IPS-18c (cell line): Measurements from ENCODE around the gene TRIP4.
A peak's percentile ranks its signal among the peaks of the same experiment; 100 is the strongest.

ENCODE experiments used
- H3K4me3 ChIP-seq: 2 replicates; pipeline ENCODE4 v1.7.0; 2013; ENCODE audit warnings: low read depth, mild to moderate bottlenecking, low read length, moderate library complexity; ENCODE audit not compliant: insufficient read depth
- H3K9me3 ChIP-seq: one replicate; pipeline ENCODE4 v1.6.1; 2013; ENCODE audit warnings: mild to moderate bottlenecking, low read length, moderate library complexity; ENCODE audit not compliant: control insufficient read depth, insufficient read depth

TRIP4 gene

DNA sequence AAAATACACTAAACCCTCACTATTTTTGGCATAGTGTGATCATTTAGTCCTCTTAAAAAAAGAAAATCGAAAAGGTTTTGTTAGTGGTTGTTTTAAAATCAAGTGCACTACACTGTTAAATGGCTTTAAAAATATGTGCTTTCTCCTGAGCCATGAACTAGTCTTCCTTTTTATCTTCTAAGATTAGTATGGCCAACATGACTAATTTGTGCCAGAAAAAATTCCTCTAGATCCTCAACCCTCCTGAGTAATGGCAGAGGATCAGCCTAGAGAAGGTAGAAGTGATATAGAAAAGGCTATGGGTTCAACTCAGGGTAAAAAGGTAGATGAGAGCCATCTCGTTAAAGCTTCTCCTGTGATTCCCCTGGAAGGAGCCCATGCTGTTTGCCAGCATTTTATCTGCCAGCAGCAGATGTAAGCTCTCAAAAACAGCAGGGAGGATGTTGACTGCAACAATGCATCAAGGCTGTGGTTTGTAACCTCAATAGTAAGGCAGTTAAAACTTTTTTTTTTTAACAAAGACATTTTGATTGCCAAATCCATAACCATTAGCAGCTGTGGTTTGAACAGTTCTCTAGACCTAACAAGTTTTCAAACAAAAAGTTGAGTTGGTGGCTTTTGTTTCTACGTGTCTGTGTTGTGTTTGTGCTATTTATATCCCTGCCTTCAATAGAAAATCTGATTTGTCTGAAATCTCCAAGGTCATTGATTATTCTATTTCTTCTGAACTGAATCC, 42.5 kb downstream of the TRIP4 start:
- Histone ChIP-seq H3K9me3 (no peaks in the 10 kb centered on the region), H3K4me3 (no peak overlapping the region)

DNA sequence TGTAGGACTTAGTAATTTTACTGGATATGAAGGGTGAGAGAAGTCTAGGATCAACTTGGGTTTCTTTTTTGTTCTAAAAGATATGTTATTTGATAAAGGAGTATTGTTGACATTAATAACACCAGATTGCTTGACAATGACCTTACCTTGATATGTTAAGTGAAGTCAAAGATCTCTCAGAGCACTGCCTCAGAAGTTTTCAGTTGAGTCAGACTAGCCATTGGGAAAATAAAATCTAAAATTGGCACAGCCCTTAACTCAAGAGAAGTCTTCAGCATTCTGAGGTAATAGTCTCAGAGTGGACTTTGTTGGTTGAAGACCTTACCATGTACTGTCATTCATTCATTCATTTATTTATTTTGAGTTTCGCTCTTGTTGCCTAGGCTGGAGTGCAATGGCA, 50.3 kb downstream of the TRIP4 start:
- Histone ChIP-seq H3K9me3 (no peaks in the 10 kb centered on the region), H3K4me3 (no peak overlapping the region)

DNA sequence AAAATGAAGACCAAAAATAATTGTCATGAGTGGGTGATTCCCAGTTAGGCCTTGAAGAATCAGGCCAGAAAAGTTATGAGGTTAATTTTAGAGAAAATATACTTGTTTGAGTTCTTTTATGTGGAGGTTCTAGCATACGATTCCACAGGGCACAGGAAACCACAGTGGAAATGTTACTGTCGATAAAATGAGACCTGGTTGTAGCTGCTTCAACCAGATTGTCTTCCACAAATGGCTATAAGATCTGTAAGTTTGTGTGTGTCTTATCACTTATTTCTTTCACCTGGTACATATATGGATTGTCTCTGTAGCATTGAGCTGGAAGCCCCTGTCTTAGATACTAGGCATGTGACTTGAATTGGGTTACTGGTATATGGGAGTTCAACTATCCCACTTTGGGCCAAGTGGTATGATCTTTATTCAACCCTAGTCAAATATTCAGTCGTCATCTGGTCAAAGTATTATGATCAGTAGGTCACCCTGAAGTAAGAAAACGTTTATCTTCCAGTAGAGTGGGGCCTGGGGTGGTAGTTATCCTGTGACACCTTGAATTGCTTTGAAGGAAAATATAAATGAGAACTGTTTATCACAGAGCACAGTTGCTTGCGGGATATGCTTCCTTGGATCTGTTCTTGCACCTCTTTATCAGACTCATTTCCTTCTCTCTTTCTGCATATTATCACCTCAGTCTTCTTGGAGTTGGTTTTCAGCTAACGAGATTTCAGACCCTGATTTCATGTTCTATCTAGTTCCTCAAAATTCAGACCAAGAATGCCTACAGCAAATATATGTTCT, 51.2 kb downstream of the TRIP4 start:
- Histone ChIP-seq H3K4me3 (no peak overlapping the region), H3K9me3 (no peaks in the 10 kb centered on the region)

DNA sequence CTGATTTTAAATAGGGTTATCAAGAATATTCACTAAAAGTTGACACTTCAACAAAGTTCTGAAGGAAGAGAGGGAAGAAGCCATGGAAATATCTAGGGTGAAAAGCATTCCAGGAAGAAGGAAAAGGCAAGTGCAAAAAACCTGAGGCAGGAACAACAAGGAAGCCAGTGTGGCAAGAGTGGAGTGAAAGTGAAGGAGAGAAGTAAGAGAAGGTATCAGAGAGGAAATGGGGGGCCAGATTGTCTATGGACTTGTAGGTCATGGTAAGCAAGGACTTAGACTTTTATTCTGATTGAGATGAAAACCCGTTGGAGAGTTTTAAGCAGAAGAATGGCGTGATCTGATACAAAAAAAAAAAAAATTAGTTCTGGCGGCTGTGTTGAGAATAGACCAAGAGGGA, 54.2 kb downstream of the TRIP4 start:
- Histone ChIP-seq H3K4me3 (no peak overlapping the region), H3K9me3 (no peaks in the 10 kb centered on the region)

DNA sequence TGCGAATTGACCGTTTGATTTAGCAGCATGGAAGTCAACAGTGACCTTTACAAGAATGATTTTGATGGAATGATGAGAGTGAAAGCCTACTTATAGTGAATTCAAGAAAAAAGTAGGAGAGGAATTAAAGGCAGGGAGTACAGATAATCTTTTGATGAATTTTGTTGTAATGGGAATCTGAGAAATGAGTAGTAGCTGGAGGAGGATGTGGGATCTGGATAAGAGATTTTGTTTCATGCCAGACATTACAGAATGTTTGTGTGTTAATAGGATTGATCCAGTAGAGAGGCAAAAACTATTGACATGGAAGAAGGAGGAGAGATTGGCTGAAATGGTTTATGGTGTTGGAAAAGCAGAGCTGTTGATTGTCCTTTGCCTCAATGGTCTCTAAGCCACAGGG, 55.4 kb downstream of the TRIP4 start:
- Histone ChIP-seq H3K9me3 (no peaks in the 10 kb centered on the region), H3K4me3 (no peak overlapping the region)

DNA sequence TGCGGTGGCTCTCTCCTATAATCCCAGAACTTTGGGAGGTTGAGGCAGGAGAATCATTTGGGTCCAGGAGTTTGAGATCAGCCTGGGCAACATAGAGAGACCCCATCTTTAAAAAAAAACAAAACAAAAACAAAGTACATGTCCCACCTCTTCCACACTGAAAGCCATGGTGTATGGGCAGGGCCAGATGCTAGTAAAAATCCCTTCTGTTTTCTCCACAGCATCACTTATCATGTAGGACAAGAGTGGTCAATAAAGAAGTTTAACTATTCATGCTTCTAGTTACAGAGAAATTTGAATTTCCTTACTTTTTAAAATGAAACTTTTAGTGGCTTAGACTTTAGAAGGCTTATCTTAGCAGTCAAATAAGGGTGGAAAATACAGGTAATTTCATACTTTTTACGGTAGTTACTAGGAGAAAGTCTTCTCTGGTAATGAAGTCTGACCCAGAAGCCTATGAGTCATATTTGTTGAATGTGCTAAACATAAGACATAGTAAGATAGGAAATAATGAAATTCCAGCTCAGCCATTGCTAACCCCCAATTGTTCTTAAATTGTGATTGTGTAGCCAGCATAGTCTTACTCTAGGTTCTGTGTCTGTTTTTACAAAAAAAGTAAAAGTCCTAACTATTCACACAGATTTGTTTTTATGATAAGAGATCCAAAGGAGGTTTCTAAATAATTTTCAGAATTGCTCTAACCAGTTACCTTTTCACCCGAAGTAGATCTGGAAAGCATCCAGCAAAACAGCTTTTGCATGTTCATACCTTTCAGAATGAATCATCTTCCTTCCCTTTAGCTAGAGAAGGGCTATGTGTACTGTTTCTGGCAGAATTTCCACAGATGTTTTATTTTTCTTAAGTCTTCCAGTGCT, 56.3 kb downstream of the TRIP4 start:
- H3K4me3 ChIP-seq = no peak overlapping the region
- no peaks in the 10 kb centered on the region for H3K9me3 ChIP-seq

DNA sequence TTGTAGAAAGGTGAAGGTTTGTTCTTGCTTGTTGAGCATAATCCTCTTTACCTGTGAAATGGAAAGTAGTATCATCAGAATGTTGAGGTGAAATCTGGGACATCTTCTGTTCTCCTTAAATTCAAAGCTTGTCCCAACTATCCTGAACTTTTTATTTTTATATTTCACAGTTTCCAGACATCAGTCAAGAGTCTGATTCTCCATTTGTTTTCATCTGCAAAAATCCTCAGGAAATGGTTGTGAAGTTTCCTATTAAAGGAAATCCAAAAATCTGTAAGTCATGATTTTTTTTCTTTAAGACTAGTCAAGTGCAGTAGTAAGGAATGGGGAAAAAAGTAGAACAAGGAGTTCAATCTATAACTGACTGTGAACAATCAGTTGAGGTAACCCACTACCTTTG, 57.2 kb downstream of the TRIP4 start:
- Histone ChIP-seq H3K4me3 (no peak overlapping the region), H3K9me3 (no peaks in the 10 kb centered on the region)

DNA sequence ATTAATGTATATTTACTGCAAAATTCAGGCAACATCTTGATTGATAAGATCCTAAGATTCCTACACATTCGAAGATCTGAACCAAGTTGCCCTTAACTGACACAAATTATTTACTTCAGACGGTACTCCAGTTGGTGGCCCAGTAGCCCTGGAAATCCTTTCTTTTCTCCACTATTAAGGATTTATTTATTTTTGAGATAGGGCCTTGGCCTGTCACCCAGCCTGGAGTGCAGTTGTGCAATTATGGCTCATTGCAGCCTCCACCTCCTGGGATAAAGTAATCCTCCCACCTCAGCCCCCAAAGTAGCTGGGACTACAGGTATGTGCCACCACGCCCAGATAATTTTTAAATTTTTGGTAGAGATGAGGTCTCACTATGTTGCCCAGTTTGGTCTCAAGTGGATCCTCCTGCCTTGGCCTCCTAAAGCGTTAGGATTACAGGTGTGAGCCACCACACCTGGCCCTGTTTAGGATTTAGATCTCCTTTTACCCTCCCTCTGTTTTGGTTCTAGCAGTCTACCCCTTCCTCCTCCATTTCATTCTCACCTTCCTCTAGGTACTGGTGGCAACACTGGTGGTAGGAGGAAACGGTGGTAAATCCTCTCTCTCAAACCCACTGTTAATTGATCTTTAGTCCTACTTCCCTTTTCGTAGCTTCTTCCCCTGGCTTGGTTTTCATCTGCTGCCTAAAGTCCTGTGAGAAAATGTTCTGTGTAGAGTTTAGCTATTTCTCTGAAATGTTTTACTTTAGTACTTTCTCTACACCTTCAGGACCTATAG, 60.1 kb downstream of the TRIP4 start:
- Histone ChIP-seq H3K9me3 (no peaks in the 10 kb centered on the region), H3K4me3 (no peak overlapping the region)

DNA sequence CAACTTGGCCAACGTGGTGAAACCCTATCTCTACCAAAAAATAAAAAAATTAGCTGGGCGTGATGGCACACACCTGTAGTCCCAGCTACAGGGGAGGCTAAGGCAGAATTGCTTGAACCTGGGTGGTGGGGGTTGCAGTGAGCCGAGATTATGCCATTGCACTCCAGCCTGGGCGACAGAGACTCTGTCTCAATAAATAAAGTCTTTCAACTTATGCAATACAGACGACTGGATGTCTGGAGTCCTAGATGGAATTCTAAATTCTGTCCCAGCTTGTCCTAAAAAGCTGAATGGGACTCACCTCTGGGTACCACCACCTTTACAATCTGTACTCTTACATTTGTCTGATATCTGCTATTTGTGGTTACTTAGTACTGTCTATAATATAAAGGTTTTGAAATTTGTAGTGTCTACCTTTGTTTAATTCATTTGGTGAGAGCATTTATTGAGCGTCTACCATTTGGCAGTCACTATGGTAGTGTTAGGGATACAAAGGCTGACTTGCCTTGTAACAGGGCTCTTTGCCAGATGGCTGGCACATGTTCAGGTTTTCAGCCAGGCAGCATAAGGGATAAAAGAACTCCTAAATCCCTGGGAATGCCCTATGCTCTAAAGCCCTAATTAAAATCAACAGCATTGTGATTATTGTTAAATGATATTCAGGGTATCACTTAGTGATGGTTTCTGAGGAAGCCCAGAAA, 65.5 kb downstream of the TRIP4 start:
- Histone ChIP-seq H3K9me3 (no peaks in the 10 kb centered on the region), H3K4me3 (no peak overlapping the region)

DNA sequence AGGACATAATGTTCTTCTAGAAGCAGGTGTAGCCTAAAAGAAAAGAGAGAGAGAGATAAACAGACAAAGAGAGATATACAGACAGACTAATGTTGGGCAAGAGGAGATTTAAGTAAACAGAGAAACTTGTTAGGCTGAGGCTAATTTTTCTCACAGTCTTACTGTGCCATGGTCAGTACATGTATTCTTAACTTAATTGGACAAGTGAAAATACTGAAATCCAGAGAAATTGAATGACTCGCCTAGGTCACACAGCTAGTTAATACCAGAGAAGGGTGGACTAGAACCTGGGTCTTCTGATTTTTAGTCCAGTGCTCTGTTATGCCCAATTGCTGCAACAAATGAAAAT, 66.0 kb downstream of the TRIP4 start:
- Histone ChIP-seq H3K4me3 (no peak overlapping the region), H3K9me3 (no peaks in the 10 kb centered on the region)

DNA sequence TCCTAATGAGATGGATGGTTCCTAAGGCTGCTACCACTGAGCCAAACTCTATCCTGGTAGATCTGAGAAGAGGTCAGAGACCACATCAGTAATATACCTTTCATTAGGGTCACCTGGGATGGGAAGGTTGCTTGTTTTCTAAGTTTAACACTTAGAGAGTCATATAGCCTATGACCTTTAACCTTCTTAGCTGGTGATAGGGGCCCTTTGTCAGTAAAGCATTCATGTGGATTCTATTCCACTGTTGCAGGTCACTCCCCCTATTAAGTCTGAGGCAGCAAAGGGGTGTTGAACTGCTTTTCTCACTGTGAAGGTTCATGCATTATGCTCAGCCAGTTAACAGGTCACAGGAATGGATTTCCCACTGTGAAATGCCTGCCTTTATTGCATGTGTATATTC, 66.6 kb downstream of the TRIP4 start:
- H3K4me3 ChIP-seq = no peak overlapping the region
- H3K9me3 ChIP-seq = no peaks in the 10 kb centered on the region

DNA sequence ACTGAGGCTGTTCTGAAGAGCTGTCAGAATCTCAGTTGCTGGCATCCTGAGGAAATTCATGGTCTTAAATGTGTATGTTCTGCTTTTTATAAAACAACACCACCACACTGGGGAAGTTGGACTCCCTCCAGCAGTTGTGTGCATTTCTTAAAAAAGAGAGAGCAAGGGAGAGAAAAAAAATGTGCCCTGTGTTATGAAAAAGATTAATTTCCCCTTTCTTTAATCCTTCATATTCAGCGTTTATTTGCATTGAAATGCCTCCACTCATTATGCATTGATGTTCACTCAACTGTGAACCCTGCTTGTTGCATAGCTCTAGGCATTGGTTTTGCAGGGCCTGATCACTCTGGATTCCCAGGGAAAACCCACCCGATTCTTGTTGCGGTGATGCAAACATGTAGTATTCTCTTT, 68.3 kb downstream of the TRIP4 start:
- H3K9me3 ChIP-seq = no peaks in the 10 kb centered on the region
- no peak overlapping the region for H3K4me3 ChIP-seq

DNA sequence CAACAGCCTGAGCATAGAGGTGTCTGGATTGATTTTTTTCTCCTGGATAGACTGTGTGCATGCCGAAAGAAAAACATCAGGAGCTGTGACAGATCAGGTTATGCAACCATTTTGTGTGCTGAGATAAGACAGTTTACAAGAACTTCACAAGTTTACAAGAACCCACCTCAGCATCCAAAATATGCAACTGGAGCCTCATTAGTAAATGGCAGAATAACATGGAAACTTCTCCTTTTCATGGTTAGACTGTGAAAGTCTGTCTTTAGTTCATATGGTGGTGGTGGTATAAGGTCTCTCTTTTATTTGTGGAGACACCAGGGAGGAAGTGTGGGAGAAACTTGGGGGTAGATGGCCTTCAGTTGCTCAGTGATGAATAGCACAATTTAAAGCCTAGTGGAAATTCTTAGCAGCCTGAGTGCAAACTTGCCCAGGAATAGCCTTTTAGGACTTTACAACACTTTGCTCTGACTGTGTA, 69.0 kb downstream of the TRIP4 start:
- Histone ChIP-seq H3K4me3 (no peak overlapping the region), H3K9me3 (no peaks in the 10 kb centered on the region)

DNA sequence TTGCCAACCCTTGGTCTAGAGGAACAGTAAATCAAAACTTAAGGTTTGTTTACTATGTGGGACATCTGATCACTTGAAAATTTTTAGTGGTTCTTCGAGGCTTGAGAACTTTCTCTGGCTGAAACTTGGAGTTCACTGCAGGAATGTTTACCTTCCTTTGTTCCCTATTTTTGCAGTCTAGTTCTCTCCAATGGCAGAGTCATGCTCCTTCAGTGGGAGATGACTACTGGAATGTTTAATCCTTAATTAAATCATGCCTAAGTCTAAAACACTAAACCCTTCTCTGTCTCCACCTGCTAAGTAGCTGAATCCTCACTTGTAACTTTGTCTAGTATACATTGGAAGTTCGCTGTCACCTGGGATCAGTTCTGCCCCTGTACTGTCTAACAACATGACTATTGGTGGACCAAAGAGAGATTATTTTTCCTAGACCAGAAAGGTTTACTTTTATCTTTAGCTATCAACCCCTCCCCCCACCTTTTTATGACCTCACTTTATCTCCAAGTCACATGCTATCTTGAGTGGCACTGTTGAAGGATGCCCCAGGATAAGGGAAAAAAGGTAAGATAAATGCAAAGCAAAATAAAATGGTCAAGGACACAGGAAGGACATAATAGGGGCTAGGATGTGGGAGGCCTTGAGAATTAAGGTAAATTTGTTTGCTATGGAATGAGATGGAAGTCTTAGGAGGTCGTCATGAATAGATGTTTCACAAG, 71.6 kb downstream of the TRIP4 start:
- H3K9me3 ChIP-seq = no peaks in the 10 kb centered on the region
- no peak overlapping the region for H3K4me3 ChIP-seq

DNA sequence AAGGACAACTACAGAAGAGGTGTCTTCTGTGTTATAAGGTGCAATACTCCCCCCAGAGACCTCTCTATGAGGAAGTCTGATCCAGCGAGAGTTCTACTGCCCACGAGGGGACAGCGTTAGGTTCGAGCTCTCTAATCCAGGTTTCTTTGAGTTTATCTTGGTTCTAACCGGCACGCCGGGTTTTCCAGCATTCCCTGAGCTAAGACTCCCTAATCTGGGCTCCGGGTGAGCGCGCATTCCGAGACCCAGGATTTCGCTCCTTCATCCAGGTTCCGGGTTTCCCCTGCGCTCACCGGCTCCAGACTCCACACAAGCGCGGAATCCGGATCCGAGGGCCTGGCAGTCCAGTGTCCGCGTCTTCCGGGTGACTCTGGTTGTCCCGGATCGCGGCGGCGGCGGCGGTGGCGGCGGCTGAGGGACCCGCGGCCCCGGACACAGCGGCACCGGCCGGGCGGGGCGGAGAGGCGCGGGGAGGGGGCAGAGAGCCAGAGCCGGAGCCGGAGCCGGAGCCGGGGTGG, 72.6 kb downstream of the TRIP4 start, which contains the start of gene ZNF609:
TSS of gene ZNF609 (plus strand) at position 373 of the 518 bp plus-strand sequence. CDS start 38,842 bp downstream, outside the sequence.
- Histone ChIP-seq H3K4me3 (peak within 1 kb of the TSS; percentile 38), H3K9me3 (no peaks in the 10 kb centered on the region)
